ENCODE results near the gene NOS1.

NOS1 gene

GRCh38 chr12:117214797-117215196, 146.6 kb downstream of the NOS1 start:
- in situ Hi-C loops (cut with MboI; ENCODE audit: low pct_unique_long_range_greater_than_20kb, low sequenced_read_pairs, unreplicated experiment), result no loop called here

GRCh38 chr12:117213295-117213808, 148.1 kb downstream of the NOS1 start:
- in situ Hi-C loops (cut with MboI; ENCODE audit: low pct_unique_long_range_greater_than_20kb, low sequenced_read_pairs, unreplicated experiment), result no loop called here
- TF ChIP-seq CTCF (IDR thresholded peaks at IDR 0.05; ENCODE audit: extremely low read depth, insufficient read depth, missing control alignments), result no peak
- no peak for DNase-seq (ENCODE audit: low spot score)

More at GRCh38 chr12:117214797-117215196, 146.6 kb downstream of the NOS1 start:
- DNase-seq (ENCODE audit: low spot score), result no peak
- TF ChIP-seq CTCF (IDR thresholded peaks at IDR 0.05; ENCODE audit: extremely low read depth, insufficient read depth, missing control alignments), result no peak

GRCh38 chr12:117212563-117213190, 148.7 kb downstream of the NOS1 start:
- peak; percentile 86 for TF ChIP-seq CTCF (IDR thresholded peaks at IDR 0.05; ENCODE audit: extremely low read depth, insufficient read depth, missing control alignments)
- peak; percentile 80 for DNase-seq (ENCODE audit: low spot score)
- in situ Hi-C loops (cut with MboI; ENCODE audit: low pct_unique_long_range_greater_than_20kb, low sequenced_read_pairs, unreplicated experiment), result no loop called here

GRCh38 chr12:117210266-117210918, 151.0 kb downstream of the NOS1 start:
- no peak for TF ChIP-seq CTCF (IDR thresholded peaks at IDR 0.05; ENCODE audit: extremely low read depth, insufficient read depth, missing control alignments)
- DNase-seq (ENCODE audit: low spot score), result no peak
- in situ Hi-C loops (cut with MboI; ENCODE audit: low pct_unique_long_range_greater_than_20kb, low sequenced_read_pairs, unreplicated experiment), result no loop called here

GRCh38 chr12:117209626-117210025, 151.8 kb downstream of the NOS1 start:
- TF ChIP-seq CTCF (IDR thresholded peaks at IDR 0.05; ENCODE audit: extremely low read depth, insufficient read depth, missing control alignments), result no peak
- in situ Hi-C loops (cut with MboI; ENCODE audit: low pct_unique_long_range_greater_than_20kb, low sequenced_read_pairs, unreplicated experiment), result no loop called here

GRCh38 chr12:117208811-117209455, 152.5 kb downstream of the NOS1 start:
- in situ Hi-C loops (cut with MboI; ENCODE audit: low pct_unique_long_range_greater_than_20kb, low sequenced_read_pairs, unreplicated experiment), result no loop called here
- TF ChIP-seq CTCF (IDR thresholded peaks at IDR 0.05; ENCODE audit: extremely low read depth, insufficient read depth, missing control alignments), result no peak

More at GRCh38 chr12:117209626-117210025, 151.8 kb downstream of the NOS1 start:
- DNase-seq (ENCODE audit: low spot score), result no peak

More at GRCh38 chr12:117208811-117209455, 152.5 kb downstream of the NOS1 start:
- no peak for DNase-seq (ENCODE audit: low spot score)
